ENCODE data around the gene MGMT.

GRCh38 chr10:129604333-129605032 lies 137.4 kb downstream of the MGMT start:
- no peak for TF ChIP-seq CTCF (conservative IDR thresholded peaks at IDR 0.05; ENCODE audit: low read depth, low read length)
- no peak for TF ChIP-seq POLR2A (IDR thresholded peaks at IDR 0.05; ENCODE audit: low read depth, low read length)
- no peak for TF ChIP-seq RFX5 (IDR thresholded peaks at IDR 0.05; ENCODE audit: low read depth, low read length)
- no peak for TF ChIP-seq RAD21 (IDR thresholded peaks at IDR 0.05; ENCODE audit: low read length)
- no peak for TF ChIP-seq MAFK (IDR thresholded peaks at IDR 0.05; ENCODE audit: low read depth, low read length)
- TF ChIP-seq BHLHE40 (IDR thresholded peaks at IDR 0.05; ENCODE audit: low read depth, low read length): no peak

Data from IMR-90 (cell line).